ENCODE measurements around the gene RNF31.
"Not testable (repeated sequence)": the region's sequence is repeated elsewhere in the genome, so short reads cannot be mapped to it uniquely, and the experiment has no call there.

RNF31 gene

GRCh38 chr14:24146978-24147760 lies at the start of gene RNF31:
Gene RNF31 (plus strand): TSS chr14:24147498. CDS start chr14:24147699, 201 bp downstream.
- DNase-seq = no peak

GRCh38 chr14:24098229-24098926 lies 48.9 kb upstream of the RNF31 start:
- DNase-seq = no peak

GRCh38 chr14:24098927-24099813 lies 48.1 kb upstream of the RNF31 start:
- DNase-seq = no peak

GRCh38 chr14:24100197-24100981 lies 46.9 kb upstream of the RNF31 start:
- DNase-seq = no peak

GRCh38 chr14:24100982-24101494 lies 46.3 kb upstream of the RNF31 start:
- DNase-seq = no peak

DNA sequence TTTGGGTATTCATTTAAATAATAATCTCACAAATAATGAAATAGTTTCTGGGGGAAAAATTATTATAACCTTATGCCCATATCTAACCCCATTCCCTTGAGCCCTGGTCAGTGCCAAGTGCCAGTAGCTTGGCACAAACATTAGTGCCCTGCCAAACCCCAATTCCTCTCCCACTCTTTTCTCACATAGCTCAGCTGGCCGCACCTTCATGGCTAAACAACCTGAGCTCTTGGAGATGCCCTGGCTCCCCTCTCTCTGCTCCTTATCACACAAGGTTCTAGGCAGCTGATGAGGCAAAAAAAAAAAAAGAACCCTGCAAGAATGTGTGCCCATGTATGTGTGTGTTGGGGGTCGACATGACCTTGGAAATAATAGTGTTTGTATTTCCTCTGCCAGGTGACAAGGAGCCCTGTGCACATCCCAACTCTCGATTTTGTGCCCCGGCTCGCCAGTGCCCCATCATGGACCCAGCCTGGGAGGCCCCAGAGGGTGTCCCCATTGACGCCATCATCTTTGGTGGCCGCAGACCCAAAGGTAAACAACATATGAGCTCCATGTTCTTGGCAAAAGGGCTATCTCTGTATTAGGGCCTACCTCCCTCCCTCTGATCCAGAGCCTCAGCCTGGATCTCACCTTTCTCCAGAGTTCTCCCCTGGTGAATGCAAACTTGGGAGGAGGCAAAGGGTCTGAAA lies 44.8 kb upstream of the RNF31 start:
- DNase-seq = no peak

- DNase-seq = no peak
These were observed 43.8 kb upstream of the RNF31 start for GRCh38 chr14:24103451-24103850.

DNA sequence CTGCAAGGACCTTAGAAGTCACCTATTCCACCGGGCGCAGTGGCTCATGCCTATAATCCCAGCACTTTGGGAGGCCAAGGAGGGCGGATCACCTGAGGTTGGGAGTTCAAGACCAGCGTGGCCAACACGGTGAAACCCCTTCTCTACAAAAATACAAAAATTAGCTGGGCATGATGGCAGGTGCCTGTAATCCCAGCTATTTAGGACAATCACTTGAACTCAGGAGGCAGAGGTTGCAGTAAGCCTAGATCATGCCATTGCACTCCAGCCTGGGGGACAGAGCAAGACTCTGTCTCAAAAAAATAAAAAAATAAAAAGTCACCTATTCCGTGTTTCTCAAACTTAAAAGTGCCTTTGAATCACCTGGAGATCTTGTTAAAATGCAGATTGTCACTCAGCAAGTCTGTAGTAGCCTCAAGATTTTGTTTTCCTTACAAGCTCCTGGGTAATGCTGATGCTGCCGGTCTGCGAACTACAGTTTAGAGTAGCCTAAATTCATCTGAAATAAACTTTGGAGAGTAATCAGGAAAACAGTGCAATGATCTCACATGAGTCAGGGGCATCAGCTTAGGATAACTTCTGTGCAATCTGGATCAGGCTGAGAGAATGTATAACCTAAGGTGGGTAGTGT lies 41.6 kb upstream of the RNF31 start:
- DNase-seq = not testable (repeated sequence)

DNA sequence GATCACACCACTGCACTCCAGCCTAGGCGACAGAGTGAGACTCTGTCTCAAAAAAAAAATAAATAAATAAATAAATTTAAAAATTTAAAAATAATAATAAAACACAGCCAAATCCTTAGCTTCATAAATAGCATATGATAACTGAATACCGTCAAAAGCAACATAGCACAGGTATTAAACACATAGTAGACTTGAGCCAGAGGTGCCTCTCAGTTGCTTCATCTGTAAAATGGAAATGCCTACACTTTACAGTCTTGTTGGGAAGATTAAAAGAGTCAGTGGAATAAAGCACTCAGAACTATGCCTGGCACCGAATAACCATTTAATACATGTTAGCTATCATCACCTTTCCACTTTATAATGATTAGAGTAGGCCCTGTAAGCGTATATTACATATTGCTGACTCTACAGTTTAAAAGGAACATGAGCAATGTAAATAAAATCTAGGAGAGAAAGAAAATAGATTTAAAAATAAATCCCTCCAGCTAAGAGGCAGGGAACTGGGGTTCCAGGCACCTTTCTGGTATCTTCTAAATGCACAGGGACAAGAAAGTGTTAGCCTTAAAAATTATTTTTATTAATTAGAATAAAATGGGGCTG lies 40.5 kb upstream of the RNF31 start:
- no peak for DNase-seq

- DNase-seq = no peak
These were observed 38.9 kb upstream of the RNF31 start for GRCh38 chr14:24108336-24108874.

DNA sequence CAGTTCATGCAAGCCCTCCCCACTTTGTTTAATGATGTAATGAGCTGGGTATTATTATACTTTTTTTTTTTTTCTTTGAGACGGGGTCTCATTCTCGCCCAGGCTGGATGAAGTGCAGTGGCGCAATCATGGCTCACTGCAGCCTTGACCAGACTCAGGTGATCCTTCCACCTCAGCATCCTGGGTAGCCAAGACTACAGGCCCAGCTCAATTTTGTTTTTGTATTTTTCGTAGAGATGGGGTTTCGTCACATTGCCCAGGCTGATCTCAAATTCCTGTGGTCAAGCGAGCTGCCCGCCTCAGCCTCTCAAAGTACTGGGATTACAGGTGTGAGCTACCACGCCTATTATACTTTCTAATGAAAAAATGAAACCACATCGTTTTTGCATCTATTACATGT lies 37.2 kb upstream of the RNF31 start:
- DNase-seq = no peak

GRCh38 chr14:24110523-24110922 lies 36.8 kb upstream of the RNF31 start:
- no peak for DNase-seq

DNA sequence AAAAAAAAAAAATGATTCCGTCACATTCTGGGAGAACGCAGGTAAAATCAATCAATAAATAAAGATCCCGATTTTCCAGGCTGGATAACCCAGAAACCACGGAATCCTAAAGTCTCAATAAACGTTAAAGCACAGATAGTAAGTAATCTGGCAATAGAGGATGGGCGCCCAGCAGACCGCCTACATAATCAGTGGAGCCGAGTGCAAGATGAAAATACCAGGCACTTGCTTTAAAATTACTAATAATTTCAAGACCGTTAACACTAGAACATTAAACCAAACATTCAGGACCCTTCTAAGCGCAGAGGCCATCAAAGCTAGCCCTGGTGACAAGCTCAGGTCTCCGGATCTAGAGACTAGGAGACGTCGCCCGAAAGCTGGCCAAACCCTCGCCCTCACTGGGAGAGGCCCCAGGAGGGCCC lies 33.9 kb upstream of the RNF31 start:
- DNase-seq = no peak

- DNase-seq = peak; percentile 65
These were observed 33.3 kb upstream of the RNF31 start for GRCh38 chr14:24113801-24114531.

- no peak for DNase-seq
These were observed 32.5 kb upstream of the RNF31 start, which contains the start of the genes DCAF11 and NRL for GRCh38 chr14:24114532-24115421. Gene DCAF11 (plus strand): TSS chr14:24114777. CDS start chr14:24115595, 818 bp downstream. Gene NRL (minus strand): TSS chr14:24114949. CDS start chr14:24082848, 32,101 bp downstream.

- DNase-seq = no peak
These were observed 31.7 kb upstream of the RNF31 start for GRCh38 chr14:24115422-24116127.

- no peak for DNase-seq
These were observed 31.0 kb upstream of the RNF31 start for GRCh38 chr14:24116128-24116814.

Measured in cortex of kidney (tissue), 1 donor.